Measurements from ENCODE around the gene SEMA4C. TPM values are rescaled to one million over a fixed set of nuclear protein-coding genes. Genes with fewer than 3 reads are reported as not detected.

The SEMA4C gene
- total RNA-seq, 1 donor from 2014 or later, result 62.4 TPM

GRCh38 chr2:96852667-96853066, 17.2 kb downstream of the SEMA4C start:
- no peak for DNase-seq (ENCODE audit: low read depth)
- no peak for TF ChIP-seq CTCF (IDR thresholded peaks at IDR 0.05; ENCODE audit: insufficient read depth, low read length, poor library complexity, severe bottlenecking)
- Histone ChIP-seq H3K36me3 (ENCODE audit: control insufficient read depth, insufficient read depth, low read length) (no peaks in the 10 kb centered on the region), H3K4me3 (ENCODE audit: low read depth, low read length) (no peak overlapping the region), H3K27me3 (ENCODE audit: control insufficient read depth, insufficient read depth, low read length) (no peaks in the 10 kb centered on the region)

- H3K36me3 ChIP-seq (ENCODE audit: control insufficient read depth, insufficient read depth, low read length), result no peaks in the 10 kb centered on the region
- no peak for TF ChIP-seq CTCF (IDR thresholded peaks at IDR 0.05; ENCODE audit: insufficient read depth, low read length, poor library complexity, severe bottlenecking)
- DNase-seq (ENCODE audit: low read depth), result no peak
- H3K27me3 ChIP-seq (ENCODE audit: control insufficient read depth, insufficient read depth, low read length), result no peaks in the 10 kb centered on the region
- no peak overlapping the region for H3K4me3 ChIP-seq (ENCODE audit: low read depth, low read length)
These were observed 21.6 kb downstream of the SEMA4C start for GRCh38 chr2:96848264-96848663.

- no peak for DNase-seq (ENCODE audit: low read depth)
- Histone ChIP-seq H3K4me3 (ENCODE audit: low read depth, low read length) (no peak overlapping the region), H3K36me3 (ENCODE audit: control insufficient read depth, insufficient read depth, low read length) (no peaks in the 10 kb centered on the region), H3K27me3 (ENCODE audit: control insufficient read depth, insufficient read depth, low read length) (no peaks in the 10 kb centered on the region)
- TF ChIP-seq CTCF (IDR thresholded peaks at IDR 0.05; ENCODE audit: insufficient read depth, low read length, poor library complexity, severe bottlenecking), result no peak
These were observed 22.3 kb downstream of the SEMA4C start for GRCh38 chr2:96847586-96847985.

GRCh38 chr2:96846825-96847224, 23.1 kb downstream of the SEMA4C start:
- Histone ChIP-seq H3K4me3 (ENCODE audit: low read depth, low read length) (no peak overlapping the region), H3K36me3 (ENCODE audit: control insufficient read depth, insufficient read depth, low read length) (no peaks in the 10 kb centered on the region), H3K27me3 (ENCODE audit: control insufficient read depth, insufficient read depth, low read length) (no peaks in the 10 kb centered on the region)
- DNase-seq (ENCODE audit: low read depth), result no peak
- TF ChIP-seq CTCF (IDR thresholded peaks at IDR 0.05; ENCODE audit: insufficient read depth, low read length, poor library complexity, severe bottlenecking), result no peak

- no peak for DNase-seq (ENCODE audit: low read depth)
- H3K27me3 ChIP-seq (ENCODE audit: control insufficient read depth, insufficient read depth, low read length), result no peaks in the 10 kb centered on the region
- H3K36me3 ChIP-seq (ENCODE audit: control insufficient read depth, insufficient read depth, low read length), result no peaks in the 10 kb centered on the region
- no peak for TF ChIP-seq CTCF (IDR thresholded peaks at IDR 0.05; ENCODE audit: insufficient read depth, low read length, poor library complexity, severe bottlenecking)
- no peak overlapping the region for H3K4me3 ChIP-seq (ENCODE audit: low read depth, low read length)
These were observed 25.5 kb downstream of the SEMA4C start for GRCh38 chr2:96844405-96844808.

GRCh38 chr2:96843538-96844268, 26.2 kb downstream of the SEMA4C start, which contains the start of gene ANKRD23:
Gene ANKRD23 (minus strand): TSS chr2:96844021. CDS start chr2:96843992, 29 bp downstream.
- Histone ChIP-seq H3K4me3 (ENCODE audit: low read depth, low read length) (no peak within 1 kb of the TSS), H3K27me3 (ENCODE audit: control insufficient read depth, insufficient read depth, low read length) (no peaks in the 10 kb centered on the region), H3K36me3 (ENCODE audit: control insufficient read depth, insufficient read depth, low read length) (no peaks in the 10 kb centered on the region)
- no peak for TF ChIP-seq CTCF (IDR thresholded peaks at IDR 0.05; ENCODE audit: insufficient read depth, low read length, poor library complexity, severe bottlenecking)
- DNase-seq (ENCODE audit: low read depth), result no peak

Measured in kidney epithelial cell (primary cell).